Kasumi-1 (cell line): ENCODE measurements around the gene C9orf57.
A peak's percentile ranks its signal among the peaks of the same experiment; 100 is the strongest.
"Not testable (repeated sequence)": the region's sequence is repeated elsewhere in the genome, so short reads cannot be mapped to it uniquely, and the experiment has no call there.

Source experiments
- DNase-seq, 2 experiments: peaks; one replicate each; lab custom pipeline; 2025; lab: John Stamatoyannopoulos, UW

The C9orf57 gene, protein sequence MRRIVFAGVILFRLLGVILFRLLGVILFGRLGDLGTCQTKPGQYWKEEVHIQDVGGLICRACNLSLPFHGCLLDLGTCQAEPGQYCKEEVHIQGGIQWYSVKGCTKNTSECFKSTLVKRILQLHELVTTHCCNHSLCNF

DNA sequence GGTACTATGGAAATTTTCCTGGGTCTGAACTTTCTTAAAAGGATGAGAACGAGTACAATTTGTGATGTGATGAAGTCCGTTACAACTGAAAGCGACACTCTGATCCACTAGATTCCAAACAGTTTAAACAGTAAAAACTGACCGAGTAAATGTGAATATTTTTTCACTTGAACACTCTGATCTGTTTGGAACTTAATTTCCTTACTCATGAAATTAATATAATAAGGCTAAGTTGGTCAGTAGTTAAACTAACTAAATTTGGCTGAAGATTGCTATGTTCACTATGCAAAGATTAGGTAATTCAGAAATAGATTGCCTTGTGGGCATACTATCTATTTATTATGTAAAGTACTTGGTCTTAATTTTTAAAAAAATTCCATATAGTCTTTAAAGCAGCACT is at the start of gene C9orf57:
C9orf57 (minus strand) TSS at position 101 of the 400 bp plus-strand sequence. CDS start 1,282 bp downstream, outside the sequence.
- no peak for DNase-seq

DNA sequence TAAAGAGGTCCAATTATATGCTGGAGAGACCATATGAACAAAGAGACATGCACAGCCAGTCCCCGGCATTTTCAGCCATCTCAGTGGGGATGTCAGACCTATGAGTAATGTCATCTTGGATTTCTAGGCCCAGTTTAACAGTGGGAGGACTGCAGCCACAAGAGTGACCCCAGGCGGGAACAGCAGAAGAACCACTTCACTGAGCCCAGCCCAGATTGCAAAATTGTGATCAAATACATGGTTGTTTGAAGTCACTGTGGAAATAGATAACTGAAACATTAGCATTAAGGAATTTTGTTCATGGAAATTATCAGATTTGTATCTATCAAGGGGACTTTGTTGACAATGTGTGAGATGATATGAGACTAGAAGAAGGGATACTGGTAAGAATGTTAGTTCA is 42.1 kb upstream of the C9orf57 start:
- no peak for DNase-seq

DNA sequence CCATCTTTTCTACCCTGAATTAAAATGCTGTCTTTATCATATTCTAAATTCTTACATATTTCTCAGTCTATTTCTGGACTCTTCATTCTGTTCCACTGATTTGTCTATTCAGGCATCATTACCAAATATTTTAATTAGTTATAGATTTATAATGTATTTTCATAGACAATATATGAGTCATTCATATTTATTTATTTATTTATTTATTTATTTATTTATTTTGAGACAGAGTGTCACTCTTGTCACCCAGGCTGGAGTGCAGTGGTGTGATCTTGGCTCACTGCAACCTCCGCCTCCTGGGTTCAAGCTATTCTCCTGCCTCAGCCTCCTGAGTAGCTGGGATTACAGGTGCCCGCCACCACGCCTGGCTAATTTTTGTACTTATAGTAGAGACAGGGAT is 35.1 kb upstream of the C9orf57 start:
- not testable (repeated sequence) for DNase-seq

DNA sequence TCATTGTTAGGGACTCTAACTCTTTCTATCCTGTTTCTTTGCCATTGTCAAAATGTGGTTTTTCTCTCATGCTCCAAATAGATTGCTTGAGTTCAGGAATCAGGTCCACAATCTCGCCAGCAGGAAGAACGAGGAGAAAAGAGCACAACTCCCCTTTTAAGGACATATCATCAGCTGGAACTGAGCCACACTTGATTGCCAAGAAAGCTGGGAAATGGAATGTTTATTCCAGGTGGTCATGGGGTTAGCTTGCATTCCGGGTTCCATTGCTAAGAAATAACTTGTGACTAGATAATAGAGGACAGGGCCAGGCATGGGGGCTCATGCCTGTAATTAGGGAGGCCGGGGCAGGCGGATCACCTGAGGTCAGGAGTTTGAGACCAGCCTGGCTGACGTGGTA is 32.4 kb upstream of the C9orf57 start:
- DNase-seq, result no peak

DNA sequence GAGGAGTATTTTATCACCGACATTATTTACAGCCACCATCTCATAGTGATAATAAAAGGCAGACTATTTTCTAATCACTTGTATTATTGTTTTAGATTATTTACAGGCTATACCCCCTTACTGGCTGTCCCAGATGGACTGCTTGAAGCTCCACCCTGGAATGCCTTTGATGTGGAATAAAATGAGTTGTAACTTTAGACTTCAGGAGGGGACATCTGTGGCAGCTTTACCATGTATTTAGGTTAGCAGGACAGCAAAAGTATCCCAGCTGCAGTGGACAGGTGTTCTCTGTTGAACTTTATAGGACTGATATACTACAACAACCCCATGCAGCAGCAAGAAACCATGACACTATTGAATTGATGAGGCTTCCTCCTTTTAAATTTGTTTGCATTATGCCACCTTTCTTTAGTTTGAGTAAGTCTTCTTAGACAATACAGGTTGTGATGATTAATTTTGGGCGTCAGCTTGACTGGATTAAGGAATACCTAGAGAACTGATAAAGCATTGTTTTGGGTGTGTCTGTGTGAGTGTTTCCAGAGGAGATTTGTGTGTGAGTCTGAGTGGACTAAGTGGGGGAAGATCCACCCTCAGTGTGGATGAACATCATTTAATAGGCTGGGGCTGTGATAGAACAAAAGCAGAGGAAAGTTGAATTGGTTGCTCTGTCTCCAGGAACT is 29.2 kb upstream of the C9orf57 start:
- no peak for DNase-seq

DNA sequence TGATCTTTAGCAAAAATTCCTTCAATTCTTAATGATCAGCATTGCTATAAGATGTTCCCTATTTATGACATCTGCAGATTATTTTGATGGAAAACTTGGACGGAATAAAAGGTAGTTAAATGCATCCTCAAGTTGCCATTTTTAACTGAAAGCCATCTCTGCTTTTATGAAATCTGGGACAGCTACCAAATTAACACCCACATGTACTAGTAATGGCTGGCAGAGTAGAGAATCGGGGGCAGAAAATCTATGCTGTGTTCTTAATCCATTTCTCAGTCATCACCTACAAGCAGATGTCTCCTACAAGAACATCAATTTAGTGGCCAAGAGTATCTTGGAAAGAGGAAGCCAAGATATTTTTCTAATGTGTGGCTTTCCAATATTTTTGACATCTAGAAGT is 22.1 kb upstream of the C9orf57 start:
- DNase-seq, result no peak

DNA sequence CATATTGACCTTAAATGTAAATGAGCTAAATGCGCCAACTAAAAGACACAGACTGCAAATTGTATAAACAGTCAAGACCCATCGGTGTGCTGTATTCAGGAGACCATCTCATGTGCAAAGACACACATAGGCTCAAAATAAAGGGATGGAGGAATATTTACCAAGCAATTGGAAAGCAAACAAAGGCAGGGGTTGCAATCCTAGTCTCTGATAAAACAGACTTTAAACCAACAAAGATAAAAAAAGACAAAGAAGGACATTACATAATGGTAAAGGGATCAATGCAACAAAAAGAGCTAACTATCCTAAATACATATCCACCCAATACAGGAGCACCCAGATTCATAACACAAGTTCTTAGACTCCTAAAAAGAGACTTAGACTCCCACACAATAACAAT is 14.3 kb upstream of the C9orf57 start:
- DNase-seq, result not testable (repeated sequence)

DNA sequence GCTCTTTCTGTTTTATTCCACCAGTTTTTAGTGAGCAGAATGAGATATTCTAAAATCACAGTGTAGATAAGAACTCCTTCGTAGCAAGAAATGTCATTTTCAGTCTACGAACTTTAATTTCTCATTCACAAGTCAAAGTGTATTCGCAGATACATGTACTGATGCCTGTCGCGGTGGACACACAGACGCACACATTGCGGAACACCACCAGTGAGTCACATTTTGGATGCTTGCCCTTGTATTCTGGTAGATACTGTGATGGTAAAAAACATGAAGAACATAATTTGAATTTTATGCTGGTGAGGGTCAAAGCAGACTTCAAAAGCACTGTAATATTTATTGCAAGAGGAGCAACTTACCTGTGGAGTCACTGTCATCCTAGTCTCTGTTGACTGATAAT is 4.7 kb upstream of the C9orf57 start:
- DNase-seq, result no peak

DNA sequence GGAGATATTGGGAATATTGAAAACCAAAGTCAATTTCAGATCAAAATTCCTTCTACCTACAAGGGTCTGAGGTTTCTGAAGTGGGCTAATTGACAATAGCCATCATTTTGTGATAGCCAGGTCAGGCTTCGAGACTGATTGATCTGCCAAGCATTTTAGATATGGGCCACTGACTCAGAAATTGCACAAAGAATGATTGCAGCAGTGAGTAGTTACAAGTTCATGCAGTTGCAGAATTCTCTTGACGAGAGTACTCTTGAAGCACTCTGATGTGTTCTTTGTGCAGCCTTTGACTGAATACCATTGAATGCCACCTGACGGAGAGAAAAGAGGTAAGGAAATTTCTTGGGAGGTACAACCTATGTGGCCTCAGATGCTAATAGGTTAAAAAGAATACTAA is 8.3 kb downstream of the C9orf57 start:
- DNase-seq, result no peak

DNA sequence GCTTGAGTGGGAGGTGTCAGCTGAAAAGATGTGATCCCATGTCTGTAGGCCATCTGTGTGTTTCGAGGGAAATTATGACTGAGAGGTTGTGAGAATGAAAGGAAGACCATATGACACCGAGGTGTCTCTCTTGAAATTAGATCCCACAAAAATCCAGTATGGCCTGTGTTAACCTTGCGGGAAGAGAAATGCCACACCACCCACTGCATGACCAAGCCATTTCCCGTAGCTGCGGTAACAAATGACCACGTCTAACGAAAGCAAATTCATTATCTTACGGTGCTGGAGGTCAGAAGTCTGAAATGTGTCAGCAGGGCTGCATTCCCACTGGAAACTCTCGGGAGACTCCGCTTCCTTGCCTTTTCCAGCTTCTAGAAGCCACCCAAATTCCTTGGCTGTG is 11.6 kb downstream of the C9orf57 start:
- DNase-seq, result no peak

DNA sequence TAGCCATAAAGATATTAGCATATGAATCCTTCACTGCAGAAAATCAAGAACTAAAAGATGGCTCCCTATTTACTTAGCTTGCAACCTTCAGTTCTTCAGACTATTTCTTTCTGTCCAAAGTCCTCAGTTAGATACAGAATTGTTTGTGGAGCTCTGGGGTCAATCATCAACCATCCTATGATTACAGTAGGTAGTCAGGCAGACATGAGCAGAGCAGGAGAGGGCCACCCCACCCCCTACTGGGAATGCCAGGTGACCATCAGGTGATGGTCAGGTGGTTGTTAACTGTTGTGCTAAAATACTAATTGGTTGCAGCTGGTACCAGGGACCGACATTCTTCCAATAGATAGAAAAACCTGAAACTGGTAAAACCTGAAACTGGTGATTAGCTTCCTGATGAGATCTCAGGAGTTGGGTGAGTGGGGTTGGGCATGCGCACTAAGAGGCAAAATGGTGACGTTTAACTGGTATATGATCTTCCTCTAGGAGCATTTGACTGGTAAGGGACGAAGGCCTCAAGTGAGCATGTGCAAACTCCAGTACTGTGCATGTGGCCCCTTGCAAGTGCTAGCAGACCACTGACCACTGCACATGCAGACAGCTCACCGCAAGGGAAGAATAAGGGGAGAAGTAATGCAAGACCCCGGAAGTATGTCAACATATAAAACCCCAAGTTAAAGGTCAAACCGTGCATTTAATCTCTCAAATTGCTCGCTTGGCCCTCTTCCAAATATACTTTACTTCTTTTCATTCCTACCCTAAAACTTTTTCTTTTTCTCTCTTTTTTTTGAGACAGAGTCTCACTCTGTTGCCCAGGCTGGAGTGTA is 13.6 kb downstream of the C9orf57 start:
- no peak for DNase-seq

DNA sequence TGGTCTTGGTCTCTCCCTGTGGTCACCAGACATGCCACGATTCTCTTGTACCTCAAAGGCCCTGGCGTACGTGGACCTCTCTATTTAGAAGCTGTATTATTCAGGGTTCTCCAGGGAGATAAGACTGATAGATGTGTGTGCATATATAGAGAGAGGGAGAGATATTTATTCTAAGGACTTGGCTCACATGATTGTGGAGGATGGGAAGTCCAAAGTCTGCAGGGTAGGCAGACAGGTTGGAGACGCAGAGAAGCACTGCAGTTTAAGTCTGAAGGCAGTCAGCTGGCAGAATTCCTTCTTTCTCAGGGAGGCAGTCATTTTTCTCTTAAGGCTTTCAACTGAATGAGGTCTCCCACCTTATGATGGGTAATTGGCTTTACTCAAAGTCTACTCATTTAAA is 16.3 kb downstream of the C9orf57 start:
- no peak for DNase-seq

DNA sequence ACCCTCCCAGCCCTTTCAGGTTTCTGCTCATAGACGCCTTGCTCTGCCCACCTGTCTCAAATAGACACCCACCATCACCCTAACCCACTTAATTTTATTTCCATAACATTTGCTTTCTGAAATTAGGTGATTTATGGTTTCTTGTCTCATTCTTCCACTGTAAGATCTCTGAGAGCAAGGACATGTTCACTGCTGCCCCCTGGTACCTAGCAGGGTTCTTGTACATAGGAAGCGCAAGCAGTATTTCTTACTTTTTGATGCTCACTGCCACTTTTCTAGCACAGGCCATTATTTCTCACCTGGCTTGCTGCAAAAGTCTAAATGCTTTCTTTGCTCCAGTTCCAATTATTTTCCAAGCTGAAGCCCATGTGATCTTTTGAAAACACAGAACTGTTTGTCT is 16.8 kb downstream of the C9orf57 start:
- peak in 1 of 2 experiments; percentile 2 for DNase-seq

DNA sequence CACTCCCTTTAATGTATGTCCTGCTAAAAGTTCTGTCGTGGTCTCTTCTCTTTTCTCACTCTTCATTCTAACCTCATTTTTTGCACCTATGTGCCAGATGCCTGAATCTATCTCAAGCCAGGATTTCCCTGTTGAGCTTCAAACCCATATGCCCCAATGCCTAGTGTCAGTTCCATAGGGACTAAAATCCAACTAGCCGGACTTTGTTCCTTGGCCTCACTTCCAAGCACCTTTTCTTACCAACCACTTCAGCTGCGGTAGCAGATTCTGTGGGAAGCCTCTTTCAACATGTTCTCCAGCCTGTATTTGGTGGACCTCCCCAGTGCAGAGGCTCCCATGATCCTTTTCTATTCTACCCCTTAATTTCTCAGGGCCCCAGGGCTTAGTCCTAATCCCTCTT is 17.5 kb downstream of the C9orf57 start:
- DNase-seq, result no peak

DNA sequence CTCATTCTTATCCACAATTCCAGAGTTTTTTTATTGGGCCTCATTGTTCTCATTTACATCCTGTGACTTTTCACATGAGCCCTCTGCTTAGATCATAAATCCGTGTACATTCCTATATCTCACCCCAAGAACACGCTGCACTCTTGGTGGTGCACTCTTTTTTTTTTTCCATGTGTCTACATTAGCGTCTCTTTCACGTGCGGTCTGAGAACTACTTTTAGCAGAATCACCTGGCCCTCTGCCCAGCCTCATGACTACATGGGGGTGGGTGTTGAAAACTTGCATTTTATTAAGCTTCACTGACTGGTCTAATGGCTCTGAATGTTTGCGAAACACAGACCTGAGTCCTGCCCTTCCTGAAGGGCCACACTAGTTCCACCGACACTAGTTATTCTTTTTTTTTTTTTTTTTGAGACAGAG is 18.6 kb downstream of the C9orf57 start:
- no peak for DNase-seq

DNA sequence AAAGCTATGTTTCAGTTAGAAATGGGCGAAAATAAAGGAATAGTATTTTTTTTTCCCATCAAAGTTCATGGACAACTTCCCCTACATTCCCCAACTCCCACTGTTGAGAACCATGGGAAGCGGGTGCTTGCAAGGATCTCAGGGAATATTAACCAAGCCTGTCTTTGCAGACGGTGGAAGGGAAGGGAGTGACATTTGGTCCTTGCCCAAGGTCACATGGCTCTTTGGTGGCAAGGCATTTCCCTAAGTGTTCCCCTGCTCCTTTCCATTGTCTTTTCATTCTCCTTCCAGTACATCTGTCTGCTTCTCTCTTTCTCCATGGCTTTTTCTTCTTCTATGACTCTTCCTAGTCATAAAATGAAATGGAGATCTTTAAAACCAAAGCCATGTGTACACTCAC is 19.0 kb downstream of the C9orf57 start:
- no peak for DNase-seq

DNA sequence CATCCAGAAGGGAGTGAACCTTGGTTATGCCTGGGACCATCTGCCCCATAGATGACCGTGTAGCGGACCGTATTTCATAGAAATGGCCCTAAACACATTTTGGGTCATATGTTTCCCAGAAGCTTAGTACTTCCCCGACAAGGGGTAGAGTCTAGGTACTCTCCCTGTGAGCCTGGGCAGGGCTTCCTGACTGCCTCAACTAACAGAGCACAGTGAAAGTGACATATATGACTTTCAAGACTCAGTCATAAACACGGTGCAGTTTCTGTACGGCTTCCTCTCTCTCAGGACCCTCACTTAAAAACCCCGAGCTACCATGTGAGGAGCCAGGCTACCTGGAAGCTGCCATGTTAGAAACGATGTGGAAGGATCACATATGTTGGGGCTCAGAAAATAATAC is 20.9 kb downstream of the C9orf57 start:
- DNase-seq, result no peak

DNA sequence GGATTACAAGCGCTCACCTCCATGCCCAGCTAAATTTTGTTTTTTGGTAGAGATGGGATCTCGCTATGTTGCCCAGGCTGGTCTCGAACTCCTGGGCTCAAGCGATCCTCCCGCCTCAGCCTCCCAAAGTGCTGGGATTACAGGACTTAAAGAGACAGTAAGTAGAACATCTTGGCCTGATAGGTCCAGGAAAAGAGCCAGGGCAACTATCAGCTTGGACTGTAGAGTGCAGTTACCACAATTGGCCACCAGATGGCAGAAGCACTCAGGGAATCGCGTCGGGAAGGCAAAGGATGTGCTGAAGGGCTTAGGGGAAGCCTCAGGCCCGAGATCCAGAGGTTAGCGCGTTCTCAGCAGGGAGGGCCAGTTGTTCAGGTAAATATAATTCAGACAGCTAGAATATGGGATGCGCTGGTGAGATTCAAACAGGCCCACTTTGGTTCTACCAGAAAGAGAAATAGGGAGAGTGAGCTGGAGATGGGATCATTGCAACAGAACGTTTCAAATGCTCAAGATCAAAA is 21.5 kb downstream of the C9orf57 start:
- DNase-seq, result peak; percentile 72 to 74

DNA sequence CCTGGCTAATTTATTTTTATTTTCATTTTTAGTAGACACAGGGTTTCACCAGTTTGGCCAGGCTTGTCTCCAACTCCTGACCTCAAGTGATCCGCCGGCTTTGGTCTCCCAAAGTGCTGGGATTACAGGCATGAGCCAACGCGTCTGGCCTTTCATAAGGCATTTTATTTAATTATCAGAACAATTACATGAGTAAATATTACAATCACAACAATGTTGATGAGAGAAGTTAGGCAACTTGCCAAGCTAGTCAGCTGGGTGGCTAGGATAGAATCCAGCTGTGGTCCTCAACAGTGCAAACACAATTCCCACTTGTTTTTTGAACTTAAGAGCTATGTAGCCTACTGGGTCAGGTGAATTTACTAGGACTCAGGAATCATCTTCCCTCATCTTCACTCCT is 22.0 kb downstream of the C9orf57 start:
- DNase-seq, result no peak

DNA sequence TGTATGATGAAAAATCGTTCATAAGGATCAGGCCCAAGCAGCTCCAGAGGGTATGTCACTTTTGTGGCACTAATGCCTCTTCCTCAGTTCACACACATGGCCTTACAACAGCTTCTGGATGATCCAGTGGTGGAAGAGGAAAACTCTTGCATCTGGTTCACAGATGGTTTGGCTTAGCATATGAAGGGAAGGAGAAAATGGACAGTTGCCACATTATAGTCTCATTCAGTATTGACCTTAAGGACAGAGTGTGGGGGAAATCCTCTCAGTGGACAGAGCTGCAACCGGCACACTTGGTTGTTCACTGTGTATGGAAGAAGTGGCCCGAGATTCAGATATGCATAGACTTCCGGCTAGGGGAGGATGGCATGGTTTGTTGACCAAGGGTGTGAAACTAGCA is 22.8 kb downstream of the C9orf57 start:
- DNase-seq, result no peak

DNA sequence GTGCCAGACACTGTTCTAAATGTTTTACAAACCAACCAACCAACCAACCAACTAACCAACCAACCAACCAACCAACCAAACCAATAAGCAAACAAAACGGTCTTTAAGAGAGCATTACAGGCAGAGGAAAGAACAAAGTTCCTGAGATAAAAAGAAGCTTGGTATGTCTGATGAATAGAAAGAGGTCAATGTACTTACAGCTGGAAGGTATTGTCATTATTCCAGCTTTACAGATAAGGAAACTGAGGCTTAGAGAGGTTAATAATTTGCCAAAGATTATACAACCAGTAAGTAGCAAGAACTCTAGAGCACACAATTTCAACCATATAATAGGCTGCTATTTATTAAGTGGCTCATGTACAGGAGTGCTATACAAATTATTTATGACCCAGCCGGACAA is 29.6 kb downstream of the C9orf57 start:
- DNase-seq, result no peak

DNA sequence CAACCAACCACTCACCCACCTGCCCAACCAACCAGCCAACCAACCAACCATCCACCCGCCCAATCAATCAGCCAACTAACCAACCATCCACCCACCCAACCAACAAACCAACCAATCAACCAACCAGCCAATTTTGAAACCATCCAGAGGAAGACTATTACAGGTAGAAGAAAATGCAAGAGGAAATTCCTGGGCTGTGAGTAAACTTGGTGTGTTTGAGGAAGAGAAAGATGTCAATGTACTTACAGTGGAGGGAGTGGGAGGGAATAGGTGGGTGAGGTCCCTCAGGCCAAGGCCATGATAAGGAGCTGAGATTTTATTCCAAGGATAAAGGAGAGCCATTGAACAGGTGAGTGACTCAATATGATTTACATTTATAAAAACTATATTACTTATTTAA is 30.4 kb downstream of the C9orf57 start:
- DNase-seq, result no peak

DNA sequence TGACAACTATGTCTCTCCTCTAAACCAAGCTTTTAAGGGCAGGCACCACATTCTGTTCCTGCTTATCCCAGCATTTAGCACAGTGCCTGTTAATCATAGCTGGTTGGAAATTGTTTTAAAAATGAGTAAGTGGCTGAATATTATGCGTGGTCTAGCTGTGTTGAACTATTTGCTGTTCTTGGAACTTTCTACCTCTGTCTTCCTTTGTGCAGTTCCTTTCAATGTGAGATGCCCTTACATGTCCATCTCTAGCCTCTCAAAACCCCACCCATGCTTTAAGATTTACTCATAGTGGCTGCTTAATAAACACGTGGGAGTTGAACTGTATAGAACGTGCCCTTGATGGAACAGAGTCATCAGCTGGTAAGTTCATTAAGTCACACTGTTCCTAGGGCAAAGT is 34.5 kb downstream of the C9orf57 start:
- no peak for DNase-seq
